Activated T-cell treated with anti-CD3 and anti-CD28 coated beads for 1 hour (primary cell): ENCODE results near the gene CAMK2D.
A peak's percentile ranks its signal among the peaks of the same experiment; 100 is the strongest.

Source experiments
- DNase-seq: peaks from one replicate; pipeline ENCODE4 v3.0.0-alpha.2; 2020; ENCODE audit warnings: low read depth

The CAMK2D gene

DNA sequence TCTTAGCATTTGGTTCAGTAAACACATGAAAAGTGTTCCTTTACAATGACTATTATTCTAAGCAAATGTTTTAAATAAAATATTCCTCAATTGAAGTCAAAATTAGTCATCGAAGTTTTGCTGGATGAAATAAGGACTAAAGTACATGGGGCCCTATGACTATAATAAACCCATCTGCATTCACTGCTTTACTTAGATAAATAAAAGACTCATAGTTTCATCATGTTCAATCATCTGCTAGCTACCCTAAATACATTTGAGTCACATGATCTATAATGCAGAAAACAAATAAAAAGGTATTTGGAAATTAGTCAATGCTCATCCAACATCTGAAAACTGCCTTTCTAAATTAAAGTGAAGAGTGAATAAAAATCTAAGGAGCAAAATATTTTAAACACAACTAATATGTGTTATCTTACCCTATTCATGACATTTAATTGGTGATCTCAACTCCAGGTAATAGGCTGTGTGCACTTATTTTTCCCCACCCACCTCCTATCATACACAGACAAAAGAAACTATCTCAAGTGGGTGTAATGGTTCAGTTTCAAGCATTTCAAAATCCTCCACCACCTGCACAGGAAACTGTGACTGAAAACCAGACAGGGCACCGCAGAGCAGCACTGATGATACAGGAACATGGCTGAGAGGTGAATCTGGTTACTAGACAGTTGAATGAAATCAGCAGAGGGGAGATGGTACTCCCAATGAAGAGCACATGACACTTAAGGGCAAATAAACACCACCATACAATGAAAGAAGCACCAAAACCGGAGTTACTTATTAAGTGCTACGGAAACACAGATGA lies 78.6 kb downstream of the CAMK2D start:
- DNase-seq, result peak; percentile 31

DNA sequence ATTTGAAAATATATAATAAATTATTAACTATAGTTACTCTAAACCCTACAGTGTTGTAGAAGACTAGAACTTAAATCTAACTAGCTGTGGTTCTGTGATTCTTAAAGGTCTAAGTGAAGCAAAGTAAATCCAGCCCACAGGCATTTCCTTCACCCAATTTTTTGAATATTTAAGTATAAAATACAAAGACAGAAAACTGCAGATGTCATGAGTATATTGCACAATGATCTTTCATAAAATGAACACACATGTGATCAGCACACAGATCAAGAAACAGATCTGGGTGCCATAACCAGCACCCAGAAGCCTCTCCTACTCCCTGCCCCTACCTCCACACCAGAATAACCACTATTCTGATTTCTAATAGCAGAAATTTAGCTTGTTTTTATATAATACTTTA lies 82.9 kb downstream of the CAMK2D start:
- no peak for DNase-seq

DNA sequence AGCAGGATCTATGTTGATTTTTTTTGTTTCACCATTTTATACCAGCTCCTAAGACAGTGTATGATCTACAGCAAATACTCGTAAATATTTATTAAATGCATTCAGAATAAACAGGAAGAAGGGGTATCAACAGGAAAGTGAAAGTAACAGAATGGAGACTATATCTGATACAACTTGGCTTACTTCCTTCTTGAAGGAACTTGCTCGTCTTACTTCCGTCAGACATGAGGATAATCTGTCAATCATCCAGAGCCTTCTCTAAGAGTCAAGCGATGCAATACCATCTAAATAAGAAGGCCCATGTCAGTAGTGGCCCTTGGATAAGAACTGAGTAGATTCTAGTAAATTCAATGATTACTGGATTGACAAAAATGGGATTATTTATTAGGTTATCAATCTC lies 84.2 kb downstream of the CAMK2D start:
- DNase-seq, result no peak

DNA sequence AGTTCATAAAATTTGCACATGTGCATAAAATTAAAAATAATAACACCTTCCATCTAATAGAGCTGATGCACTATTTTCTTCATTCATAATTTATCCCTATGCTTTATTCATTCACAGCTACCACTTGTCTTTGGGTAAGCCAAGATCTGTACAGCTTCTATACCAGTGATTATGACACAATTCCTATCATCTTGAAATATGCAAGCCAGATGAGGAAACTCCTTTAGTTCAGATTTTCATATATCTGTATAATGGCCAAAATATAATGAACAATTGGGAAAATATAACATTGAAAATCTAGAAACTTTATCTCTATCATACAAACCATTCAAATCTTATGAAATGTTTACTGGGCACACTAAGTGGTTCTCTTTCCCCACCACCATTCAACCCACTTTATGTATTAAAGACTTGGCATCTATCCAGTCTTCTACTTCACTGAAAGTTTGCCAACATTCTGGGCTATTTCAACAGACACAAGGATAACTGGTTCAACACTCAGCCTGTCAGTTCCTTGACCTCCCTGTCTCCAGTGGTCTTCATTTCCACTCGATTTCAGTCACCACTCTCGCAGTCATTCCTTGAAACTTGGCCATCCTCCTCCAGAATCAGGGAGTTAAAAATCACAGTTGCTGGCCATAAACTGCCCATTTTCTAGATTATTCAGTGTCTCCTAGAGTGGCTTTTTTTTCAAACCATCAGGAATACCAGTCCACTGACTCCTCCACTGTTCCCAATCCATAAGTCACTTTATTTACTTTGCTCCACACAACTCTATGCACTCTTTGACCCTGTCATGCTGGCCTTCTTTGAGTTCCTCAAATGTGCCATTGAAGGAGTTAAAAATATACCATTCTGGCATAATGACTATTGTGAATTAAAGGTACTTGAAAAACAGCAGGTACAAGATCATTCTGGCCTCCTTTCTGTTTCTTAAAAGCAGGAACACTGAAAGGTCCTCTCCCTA lies 85.5 kb downstream of the CAMK2D start:
- DNase-seq, result no peak

DNA sequence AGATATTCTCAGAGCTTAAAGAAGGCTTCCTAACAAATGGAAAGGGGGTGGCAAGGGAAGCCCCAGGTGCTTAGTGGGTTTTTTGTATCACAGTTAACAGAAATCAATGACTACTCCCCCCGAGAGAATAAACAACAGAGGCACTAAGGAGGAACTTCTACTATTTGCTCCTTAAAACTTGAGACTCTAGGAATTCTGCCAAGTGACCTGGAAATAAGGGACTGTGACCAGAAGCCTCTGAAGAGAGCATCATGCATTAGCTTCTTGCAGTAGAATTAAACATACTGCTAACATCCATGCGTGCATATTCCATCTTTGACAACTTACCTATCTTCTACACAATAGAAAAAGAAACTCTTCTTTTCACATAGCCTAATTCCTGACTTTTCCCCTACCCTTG lies 86.8 kb downstream of the CAMK2D start:
- no peak for DNase-seq

DNA sequence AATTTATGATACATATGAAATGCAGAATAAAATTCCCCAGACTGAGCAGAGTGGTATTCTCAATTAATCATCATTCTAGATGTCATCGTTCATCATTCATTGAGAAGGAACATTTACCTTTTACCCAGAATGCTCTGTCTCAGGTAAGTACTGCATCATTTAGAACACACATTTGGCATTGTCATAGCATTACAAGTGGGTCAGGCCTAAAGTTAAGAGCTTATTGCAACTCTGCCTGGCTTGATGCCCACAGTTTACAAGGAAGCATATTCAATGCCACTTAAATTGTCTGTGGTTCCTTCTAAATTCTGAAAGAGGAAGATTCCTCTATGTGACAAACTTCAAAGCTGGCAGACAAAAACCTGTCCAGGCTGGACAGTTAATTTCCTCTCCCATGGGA lies 87.3 kb downstream of the CAMK2D start:
- DNase-seq, result no peak

DNA sequence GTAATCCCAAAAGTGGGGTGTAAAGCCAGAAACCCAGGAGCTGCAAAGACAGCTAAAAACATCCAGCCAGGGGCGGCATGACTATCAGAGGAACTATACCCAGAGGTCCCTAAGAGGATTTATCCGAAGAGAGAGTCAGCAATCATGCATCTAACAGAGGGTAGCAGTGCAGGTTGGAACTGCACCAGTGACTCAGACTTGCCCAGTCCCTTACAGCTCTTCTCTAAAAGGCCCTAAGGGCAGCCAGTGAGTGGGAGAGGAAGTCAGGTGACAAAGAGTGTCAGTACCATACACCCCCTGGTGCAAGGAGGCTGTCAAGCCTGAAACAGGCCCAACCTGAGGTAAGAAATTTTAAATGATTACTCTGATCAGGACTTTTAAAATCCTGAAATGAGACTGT lies 88.1 kb downstream of the CAMK2D start:
- no peak for DNase-seq

DNA sequence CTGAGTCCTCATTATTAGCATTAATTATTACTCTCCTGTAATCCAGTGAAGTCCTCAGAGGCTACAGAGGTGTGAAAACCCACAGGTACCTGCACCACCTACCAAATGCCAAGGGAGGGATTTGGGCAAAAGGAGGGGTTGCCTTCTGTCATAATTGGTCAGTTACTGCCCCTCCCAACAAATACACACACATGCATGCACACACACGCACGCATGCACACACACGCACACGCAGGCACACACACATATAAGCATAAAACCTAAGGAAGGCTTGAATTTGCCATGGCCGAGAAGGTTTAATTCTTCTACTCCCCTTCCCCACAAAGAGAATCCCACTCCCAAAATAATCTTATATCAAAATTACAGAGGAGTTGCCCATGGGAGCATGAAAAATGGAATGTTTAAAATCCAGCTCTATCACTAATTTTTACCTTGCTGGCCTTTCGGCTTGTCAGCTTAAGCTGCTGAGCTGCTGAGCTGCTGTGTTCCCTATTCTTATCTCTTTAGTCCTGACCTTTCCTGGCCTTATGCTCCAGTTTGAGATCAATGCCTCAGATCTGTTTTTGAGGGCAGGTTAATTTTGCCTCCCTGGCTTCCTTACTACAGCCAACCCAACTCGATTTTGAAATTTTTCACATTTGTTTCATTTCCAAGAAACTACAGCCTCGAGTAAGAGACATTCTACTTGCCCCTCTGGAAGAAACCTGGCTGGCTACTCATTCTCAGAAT lies 95.0 kb downstream of the CAMK2D start:
- no peak for DNase-seq

DNA sequence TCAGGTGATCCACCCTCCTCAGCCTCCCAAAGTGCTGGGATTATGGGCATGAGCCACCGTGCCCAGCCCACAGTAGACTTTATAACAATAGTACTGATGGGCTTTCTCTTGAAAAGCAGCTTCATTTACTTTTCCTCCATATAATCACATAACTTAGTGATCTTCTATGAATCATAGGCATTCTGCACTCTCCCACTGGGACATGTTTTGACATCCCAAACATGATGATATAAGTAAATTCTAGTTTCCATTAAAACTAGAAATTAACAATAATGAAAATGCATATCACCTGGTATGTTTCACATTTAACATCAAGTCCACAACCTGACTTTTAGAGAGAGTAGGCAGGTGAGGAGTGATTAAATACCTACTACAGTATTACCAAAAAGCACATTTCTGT lies 96.5 kb downstream of the CAMK2D start:
- DNase-seq, result no peak

DNA sequence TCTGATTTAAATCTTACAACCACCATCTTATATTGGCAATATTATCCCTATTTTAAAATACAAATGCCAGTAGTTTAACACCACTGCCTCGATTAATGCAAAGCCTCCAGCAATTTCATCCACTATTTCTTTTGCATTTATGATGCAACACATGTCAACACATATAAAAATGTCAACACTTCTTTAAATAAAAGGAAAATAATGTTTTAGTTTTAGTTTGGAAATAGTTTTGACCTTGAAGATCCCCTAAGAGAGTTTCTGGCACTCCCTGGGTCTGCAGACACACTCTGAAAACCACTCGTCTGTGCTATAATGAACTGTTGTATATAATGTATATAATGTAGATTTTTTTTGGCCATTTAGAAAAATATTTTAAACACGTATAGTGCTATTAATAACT lies 99.0 kb downstream of the CAMK2D start:
- no peak for DNase-seq

DNA sequence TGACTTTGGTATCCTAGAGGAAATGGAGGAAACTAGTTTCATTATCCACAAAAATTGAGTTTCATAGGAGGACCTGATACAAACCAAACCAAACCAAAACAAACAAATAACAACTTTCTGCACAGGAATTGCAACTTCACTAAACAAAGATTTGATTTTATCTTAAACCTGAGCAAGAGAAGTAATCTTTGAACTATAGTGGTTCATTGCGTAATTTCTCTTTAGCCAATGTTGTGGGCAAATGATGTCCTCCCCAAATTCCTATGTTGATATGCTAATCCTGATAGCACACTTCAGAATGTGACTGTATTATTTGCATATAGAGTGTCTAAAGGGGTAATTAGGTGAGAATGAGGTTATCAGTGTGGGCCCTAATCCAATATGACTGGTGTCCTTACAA lies 102.4 kb downstream of the CAMK2D start:
- no peak for DNase-seq

DNA sequence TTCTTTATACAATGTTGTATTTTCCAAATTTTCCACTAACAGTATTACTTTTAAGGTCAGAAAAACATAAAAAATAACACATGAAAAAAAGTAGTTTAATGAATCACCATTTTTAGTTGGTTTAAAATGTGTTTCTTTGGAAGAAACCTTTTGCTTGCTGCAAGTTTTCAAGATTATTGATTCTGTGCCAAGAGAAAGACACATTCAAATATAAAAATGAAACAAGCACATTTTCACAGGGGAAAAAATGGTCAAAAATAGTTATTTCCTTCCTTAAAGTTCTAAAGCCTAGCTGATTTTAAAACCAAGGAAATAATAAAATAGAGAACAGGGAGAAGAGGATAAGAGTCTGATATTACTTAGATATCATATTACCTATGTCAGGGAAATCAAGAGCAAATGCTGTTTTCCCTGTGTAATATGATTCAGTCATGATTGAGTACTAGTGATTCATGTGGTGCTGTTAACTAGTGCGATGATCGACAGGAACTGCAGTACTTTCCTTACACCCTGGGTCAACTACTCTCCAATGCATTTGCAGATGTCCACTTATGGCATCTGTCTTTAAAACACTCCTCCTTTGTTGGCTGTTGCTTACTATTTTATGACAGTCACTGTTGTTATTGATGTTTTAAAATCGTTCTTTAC lies 103.8 kb downstream of the CAMK2D start:
- DNase-seq, result no peak

DNA sequence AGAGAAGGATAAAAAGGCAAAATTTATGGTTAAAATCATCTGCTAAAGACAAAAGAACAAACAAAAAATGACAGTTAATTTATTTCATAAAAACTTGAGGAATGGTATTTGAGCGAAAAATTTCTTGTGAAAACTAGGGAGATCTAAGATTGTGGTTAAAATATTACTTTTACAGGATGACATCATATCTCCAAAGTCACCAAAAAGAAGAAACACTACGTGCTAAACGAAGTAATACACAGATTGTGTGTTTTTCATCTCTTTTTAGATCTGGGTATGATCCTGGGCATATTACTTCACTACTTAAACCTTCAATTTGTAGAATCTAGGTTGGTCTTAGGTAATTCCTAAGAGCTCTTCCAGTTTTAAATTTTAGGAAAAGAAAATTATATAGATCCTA lies 107.7 kb downstream of the CAMK2D start:
- no peak for DNase-seq

DNA sequence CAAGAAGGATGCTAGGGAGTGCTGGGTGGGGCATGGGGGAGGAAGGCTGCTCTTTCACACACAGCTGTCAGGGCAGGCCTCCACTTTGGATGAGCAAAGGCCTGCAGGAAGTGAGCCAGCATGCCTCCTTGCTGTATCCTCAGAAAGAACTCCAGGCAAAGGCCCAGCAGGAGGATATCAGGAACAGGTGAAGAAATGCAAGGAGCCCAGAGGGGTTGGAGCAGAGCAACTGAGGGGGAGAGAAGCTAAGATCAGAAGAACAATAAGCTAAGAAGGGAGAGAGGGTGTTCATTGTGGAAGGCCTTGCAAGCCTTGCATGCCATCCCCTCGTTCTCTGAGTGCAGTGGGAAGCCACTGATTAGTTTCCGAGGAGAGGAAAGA lies 115.1 kb downstream of the CAMK2D start:
- no peak for DNase-seq

DNA sequence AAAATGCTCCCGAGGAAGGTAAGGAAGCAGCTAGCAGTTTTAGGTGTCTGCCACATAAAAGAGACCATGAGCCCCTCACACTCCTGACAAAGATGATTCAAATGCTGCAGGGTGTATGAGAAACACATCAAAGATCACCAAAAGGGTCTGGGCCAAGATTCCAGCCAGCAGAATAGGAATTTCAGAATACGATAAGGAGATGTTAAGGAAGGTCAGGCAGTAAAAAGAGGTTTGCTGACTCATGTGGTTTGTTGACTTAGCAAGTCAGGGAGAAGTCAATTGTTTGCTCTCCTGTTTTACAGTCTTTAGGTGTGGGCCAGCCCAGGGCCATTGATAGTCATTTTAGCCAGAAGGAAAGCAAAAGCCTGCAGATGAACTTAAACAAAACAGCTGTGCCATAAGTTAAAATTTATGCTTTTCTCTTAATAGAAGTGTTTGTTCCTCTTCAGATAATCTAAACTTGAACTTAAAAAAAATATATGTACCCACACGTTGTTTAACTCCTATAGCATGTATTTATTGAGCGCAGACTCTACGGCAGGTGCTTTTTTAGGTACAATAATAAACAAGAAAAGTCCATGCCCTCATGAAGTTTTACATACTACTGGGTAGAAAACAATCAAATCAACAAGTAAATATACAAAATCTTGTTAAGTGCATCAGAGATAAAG lies 115.6 kb downstream of the CAMK2D start:
- DNase-seq, result no peak

DNA sequence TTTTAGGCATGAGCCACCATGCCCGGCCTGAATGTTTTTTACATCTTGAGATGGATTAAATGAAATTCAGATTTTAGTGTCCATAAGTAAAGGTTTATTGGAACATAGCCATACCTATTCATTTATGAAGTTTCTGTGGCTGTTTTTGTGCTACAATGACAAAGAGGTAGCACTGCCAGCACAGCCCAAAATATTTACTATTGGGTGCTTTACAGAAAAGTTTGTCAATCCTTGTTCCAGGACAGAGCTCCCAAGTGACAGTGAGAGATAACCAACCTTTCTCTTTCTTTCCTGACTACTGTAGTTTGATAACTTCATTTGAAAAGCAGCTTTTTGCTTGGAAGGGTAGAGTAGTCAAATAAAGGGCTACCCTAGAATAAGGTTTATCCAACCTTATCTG lies 116.2 kb downstream of the CAMK2D start:
- DNase-seq, result no peak

DNA sequence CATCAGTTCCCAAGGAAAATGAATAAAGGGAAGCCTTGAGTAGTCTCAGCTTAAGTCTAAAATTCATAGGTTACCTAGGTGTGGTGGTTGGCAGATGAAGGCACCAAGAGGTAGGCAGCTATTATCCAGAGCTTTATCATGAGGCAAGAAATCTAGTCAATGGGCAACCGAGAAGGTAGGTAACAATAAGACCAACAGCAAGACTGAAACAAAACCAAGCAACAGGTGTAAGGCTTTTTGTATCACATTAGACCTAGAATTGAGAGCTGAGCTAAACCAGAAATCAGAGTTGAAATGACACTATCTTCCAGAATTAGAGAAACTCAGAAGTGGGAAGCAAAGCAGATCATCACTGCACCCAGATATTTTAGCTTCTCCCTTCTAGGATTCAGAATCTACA lies 117.1 kb downstream of the CAMK2D start:
- no peak for DNase-seq

DNA sequence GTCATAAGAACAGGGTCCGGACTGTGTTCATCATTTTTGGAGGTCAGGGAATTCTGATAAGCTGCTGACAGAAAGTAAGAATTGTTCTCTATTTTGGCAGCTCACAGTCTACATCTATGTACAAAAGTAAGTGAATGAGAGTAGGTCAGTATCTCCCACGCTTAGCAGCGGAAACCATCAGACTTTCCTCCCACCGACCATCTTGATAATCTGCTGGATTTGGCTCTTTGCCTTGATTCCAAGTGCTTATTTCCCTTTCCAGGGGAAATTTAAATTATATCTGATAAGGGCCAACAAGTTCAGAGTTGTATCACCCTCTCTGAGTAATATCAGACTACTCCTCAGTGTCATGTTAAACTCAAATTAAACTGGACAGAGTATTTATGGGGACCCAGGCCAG lies 118.0 kb downstream of the CAMK2D start:
- DNase-seq, result no peak

DNA sequence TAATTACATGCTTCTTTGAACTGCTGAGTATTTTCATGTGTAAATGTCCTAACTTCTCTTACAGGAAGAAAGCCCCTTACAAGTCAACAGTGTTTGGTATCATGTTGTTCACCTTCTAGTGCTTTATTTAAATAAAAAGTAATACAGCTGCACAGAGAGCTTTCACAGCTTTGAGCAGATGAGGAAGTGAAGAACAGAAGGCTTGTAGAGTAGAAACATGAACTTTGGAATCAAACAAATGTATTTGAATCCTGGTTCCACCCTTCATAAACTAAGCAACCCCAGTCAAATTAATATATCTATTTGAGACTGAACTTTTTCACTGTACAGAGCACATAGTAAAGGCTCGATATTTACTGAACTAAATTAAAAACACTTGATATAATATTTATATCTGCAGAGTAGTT lies 120.5 kb downstream of the CAMK2D start:
- DNase-seq, result no peak

DNA sequence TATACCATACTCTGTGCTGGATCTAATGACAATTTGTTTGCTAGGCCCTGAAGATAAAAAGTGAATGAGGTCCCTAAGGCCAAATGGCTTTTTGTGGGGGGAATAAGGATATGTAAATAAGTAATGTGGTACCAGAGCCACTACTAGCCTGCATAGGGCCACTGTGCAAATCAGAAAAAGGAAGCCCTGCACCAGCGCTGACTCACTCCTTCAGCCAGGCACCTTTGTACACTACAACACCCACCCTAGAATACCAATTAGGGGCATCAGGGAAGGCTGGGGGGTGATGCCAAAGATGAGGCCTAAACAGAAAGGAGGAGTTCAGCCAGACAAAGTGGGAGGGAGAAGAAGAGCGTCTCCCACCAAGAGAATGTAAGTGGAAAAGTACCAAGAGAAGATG lies 122.2 kb downstream of the CAMK2D start:
- no peak for DNase-seq

DNA sequence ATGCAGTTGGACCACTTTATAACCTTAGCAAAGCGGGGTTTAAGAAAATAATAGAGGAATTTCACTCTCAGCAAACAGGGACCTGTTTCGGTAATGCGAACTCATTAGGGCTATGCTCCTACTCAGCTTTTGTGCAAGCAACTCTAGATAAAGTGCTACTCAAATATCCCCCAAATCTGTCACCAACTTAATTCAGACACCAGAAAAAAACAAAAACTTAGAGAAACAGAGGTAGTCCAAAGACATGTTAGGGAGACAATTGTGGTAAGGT lies 123.0 kb downstream of the CAMK2D start:
- DNase-seq, result no peak
